Skeletal muscle satellite cell (primary cell): Measurements from ENCODE around the gene HMGCLL1. TPM values are rescaled to one million over a fixed set of nuclear protein-coding genes. Genes with fewer than 3 reads are reported as not detected.

Experiments used
- H3K27me3 ChIP-seq: 2 replicates; pipeline ENCODE4 v1.7.0; 2013; ENCODE audit warnings: low read length; ENCODE audit not compliant: control insufficient read depth, insufficient read depth
- H3K36me3 ChIP-seq: 2 replicates; pipeline ENCODE4 v1.7.0; 2013; ENCODE audit warnings: mild to moderate bottlenecking, control low read depth, low read length; ENCODE audit not compliant: insufficient read depth
- H3K4me1 ChIP-seq: 2 replicates; pipeline ENCODE4 v1.7.0; 2013; ENCODE audit warnings: low read length; ENCODE audit not compliant: control insufficient read depth, insufficient read depth
- H3K4me2 ChIP-seq: 2 replicates; pipeline ENCODE4 v1.7.0; 2013; ENCODE audit warnings: mild to moderate bottlenecking, low read length
- H3K4me3 ChIP-seq: 2 replicates; pipeline ENCODE4 v1.7.0; 2013; ENCODE audit warnings: low read length
- H3K9ac ChIP-seq: 2 replicates; pipeline ENCODE4 v1.7.0; 2013; ENCODE audit warnings: mild to moderate bottlenecking, low read depth, low read length, moderate library complexity
- H3K9me3 ChIP-seq: replicated peaks from 2 replicates; pipeline ENCODE4 v1.7.0; 2013; ENCODE audit warnings: mild to moderate bottlenecking, control low read depth, low read length
- total RNA-seq: library from RNA; depleted of rRNA; stranded (reverse); fragments of >200 nt; gene quantifications from 2 replicates; pipeline ENCODE4 v1.2.3, GENCODE V29; 2012; rRNA removed

The HMGCLL1 gene
- 0.25 and 0.44 TPM in 2 replicates for total RNA-seq

- Histone ChIP-seq H3K4me3 (peak within 1 kb of the TSS; percentile 68), H3K9me3 (no peaks in the 10 kb centered on the region), H3K9ac (no peak within 1 kb of the TSS), H3K27me3 (peaks cover 29% of the 10 kb centered on the region), H3K4me1 (no peaks in the 10 kb centered on the region), H3K4me2 (peak within 1 kb of the TSS; percentile 78), H3K36me3 (no peaks in the 10 kb centered on the region)
These were observed at the start of gene HMGCLL1 for GRCh38 chr6:55578537-55579363. Gene HMGCLL1, minus strand, starts transcription at chr6:55579192. Its CDS starts 137 bp downstream, at chr6:55579055.

DNA sequence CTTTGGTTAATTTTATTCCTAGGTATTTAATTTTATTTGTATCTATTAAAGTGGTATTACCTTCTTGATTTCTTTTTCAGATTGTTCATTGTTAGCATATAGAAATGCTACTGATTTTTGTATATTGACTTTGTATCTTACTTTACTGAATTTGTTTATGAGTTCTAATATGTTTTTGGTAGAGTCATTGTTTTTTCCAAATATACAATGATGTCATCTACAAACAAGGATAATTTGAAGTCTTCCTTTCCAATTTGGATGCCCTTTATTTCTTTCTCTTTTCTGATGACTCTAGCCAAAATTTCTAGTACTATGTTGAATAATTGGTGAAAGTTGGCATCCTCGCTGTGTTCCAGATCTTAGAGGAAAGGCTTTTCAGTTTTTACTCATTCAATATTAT is 43.0 kb upstream of the HMGCLL1 start:
- Histone ChIP-seq H3K27me3 (no peaks in the 10 kb centered on the region), H3K36me3 (no peaks in the 10 kb centered on the region), H3K9ac (no peak overlapping the region), H3K4me3 (no peak overlapping the region), H3K4me1 (no peaks in the 10 kb centered on the region), H3K4me2 (no peak overlapping the region), H3K9me3 (no peaks in the 10 kb centered on the region)

- H3K36me3 ChIP-seq: no peaks in the 10 kb centered on the region
- no peaks in the 10 kb centered on the region for H3K27me3 ChIP-seq
These were observed 42.3 kb upstream of the HMGCLL1 start for GRCh38 chr6:55621244-55621643.

DNA sequence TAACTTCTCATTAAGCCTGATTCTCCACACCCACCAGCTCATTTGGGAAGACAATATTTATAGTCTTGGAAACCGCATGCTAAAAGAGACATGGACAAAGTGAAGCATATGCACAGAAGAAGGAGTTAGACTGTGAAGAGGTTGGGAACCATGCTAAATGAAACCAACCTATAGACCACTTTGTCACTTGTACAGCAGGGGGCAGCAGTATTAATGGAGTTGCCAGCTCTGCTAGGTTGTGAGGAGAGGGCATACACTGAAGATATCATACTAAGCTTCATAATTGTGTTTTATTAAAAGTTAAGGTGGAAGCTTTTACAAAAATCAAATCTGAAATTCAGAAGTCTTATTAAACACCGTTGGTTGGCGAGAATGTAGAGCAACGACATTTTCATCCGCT is 38.3 kb upstream of the HMGCLL1 start:
- Histone ChIP-seq H3K9me3 (no peaks in the 10 kb centered on the region), H3K36me3 (no peaks in the 10 kb centered on the region), H3K4me3 (no peak overlapping the region), H3K9ac (no peak overlapping the region), H3K27me3 (peaks cover 2% of the 10 kb centered on the region), H3K4me2 (no peak overlapping the region), H3K4me1 (no peaks in the 10 kb centered on the region)

More at GRCh38 chr6:55621244-55621643, 42.3 kb upstream of the HMGCLL1 start:
- no peaks in the 10 kb centered on the region for H3K9me3 ChIP-seq
- no peak overlapping the region for H3K4me2 ChIP-seq
- no peaks in the 10 kb centered on the region for H3K4me1 ChIP-seq
- H3K4me3 ChIP-seq: no peak overlapping the region
- H3K9ac ChIP-seq: no peak overlapping the region

DNA sequence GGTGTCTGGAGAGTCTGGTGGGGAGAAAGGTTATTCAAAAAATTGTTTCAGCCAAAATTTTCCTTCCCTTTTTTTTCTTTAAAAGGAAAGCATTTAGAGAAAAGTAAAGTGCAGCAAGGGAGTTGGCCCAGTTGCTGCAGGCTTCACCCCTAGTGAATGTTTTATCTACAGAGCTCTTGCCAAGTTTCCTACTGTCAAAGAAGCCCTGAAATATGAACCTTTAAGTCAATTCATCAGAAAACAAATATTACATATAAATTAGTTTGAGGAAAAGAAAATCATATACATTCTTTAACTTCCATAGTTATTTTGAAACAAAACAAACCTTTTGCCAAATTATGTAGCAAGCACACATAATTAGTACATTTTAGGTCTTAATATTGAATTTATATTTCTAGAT is 25.0 kb upstream of the HMGCLL1 start:
- Histone ChIP-seq H3K4me2 (no peak overlapping the region), H3K4me3 (no peak overlapping the region), H3K9me3 (no peaks in the 10 kb centered on the region), H3K36me3 (no peaks in the 10 kb centered on the region), H3K9ac (no peak overlapping the region), H3K27me3 (peaks cover 3% of the 10 kb centered on the region), H3K4me1 (no peaks in the 10 kb centered on the region)

- H3K4me3 ChIP-seq: no peak overlapping the region
These were observed 22.1 kb upstream of the HMGCLL1 start for GRCh38 chr6:55601120-55601519.

GRCh38 chr6:55594442-55594841 is 15.4 kb upstream of the HMGCLL1 start:
- Histone ChIP-seq H3K4me2 (no peak overlapping the region), H3K9ac (no peak overlapping the region), H3K36me3 (no peaks in the 10 kb centered on the region), H3K9me3 (no peaks in the 10 kb centered on the region), H3K4me1 (no peaks in the 10 kb centered on the region), H3K27me3 (no peaks in the 10 kb centered on the region), H3K4me3 (no peak overlapping the region)

More at GRCh38 chr6:55601120-55601519, 22.1 kb upstream of the HMGCLL1 start:
- Histone ChIP-seq H3K4me2 (no peak overlapping the region), H3K4me1 (no peaks in the 10 kb centered on the region), H3K27me3 (no peaks in the 10 kb centered on the region), H3K9me3 (no peaks in the 10 kb centered on the region), H3K9ac (no peak overlapping the region), H3K36me3 (no peaks in the 10 kb centered on the region)

DNA sequence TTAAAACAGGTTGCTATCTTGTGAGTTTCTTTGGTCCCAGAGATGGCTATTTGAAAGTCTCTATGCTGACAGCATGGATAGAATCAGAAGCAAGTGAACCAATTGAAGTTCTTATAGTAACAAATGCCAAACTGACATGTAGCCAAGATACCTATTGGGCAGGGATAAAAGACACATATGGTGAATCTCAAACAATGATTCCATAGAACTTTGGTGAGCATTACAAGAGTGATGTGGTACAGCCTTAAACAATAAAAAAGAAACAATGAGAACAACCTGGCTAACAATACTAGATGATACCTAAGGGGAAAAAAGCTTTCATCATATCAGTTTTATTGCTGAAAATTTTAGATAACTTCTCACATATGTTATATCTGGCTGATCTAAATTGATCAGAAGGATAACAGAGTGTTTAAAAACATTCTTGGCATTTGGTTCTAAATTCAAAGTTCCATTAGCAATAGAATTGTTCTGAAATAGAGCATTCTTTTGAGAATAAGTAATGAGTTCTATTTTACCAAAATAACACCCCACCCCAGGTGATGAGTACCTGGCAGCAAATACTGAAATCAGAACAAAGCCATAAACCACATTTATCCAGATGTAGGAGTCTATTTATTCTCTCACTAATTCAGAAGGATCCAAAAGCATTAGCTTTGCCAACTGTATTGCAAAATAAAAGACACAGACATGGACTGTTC is 5.8 kb upstream of the HMGCLL1 start:
- H3K27me3 ChIP-seq: peaks cover 1% of the 10 kb centered on the region
- no peak overlapping the region for H3K9ac ChIP-seq
- no peaks in the 10 kb centered on the region for H3K9me3 ChIP-seq

DNA sequence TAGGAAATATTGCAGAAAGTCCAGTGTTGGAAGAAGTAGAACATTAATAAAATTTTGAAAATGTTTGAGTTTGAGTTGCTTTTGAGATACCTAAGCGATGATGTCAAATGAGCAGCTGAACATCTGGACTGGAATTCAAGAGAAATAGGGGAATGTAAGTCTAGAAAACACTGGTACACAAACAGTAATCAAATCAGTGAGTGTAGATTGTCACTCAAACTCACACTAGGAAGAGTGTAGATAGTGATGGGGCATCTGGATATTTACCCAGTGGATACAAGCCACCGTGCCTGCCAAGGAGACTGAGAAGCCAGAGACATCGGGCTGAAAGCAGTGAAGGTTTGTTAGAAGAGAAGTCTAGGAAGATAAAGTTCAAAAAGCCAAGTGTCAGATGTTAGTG is 2.2 kb downstream of the HMGCLL1 start:
- H3K27me3 ChIP-seq: peaks cover 29% of the 10 kb centered on the region
- no peak overlapping the region for H3K4me3 ChIP-seq
- H3K36me3 ChIP-seq: no peaks in the 10 kb centered on the region
- H3K9ac ChIP-seq: no peak overlapping the region
- H3K4me1 ChIP-seq: no peaks in the 10 kb centered on the region
- H3K9me3 ChIP-seq: no peaks in the 10 kb centered on the region
- no peak overlapping the region for H3K4me2 ChIP-seq

More for the DNA sequence above, 5.8 kb upstream of the HMGCLL1 start:
- Histone ChIP-seq H3K4me2 (no peak overlapping the region), H3K36me3 (no peaks in the 10 kb centered on the region), H3K4me3 (no peak overlapping the region), H3K4me1 (no peaks in the 10 kb centered on the region)

DNA sequence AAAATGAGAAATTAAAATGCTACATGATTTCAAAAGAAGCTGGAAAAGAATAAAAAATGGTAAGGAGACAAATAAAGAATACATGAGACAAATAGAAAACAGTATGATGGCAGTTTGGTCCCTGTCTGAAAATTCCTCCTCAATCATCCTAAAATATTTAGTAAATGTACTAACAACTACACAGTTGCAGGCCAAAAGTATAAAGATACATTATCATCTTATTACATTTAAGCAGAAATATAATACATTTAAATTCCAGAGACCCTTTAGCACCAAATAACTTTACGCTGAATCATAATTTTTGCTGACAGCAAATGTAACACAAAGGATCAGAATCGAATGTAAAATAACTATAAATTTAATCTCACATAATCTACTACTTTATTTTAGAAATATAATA is 4.4 kb downstream of the HMGCLL1 start:
- Histone ChIP-seq H3K27me3 (peaks cover 31% of the 10 kb centered on the region), H3K4me2 (no peak overlapping the region)

DNA sequence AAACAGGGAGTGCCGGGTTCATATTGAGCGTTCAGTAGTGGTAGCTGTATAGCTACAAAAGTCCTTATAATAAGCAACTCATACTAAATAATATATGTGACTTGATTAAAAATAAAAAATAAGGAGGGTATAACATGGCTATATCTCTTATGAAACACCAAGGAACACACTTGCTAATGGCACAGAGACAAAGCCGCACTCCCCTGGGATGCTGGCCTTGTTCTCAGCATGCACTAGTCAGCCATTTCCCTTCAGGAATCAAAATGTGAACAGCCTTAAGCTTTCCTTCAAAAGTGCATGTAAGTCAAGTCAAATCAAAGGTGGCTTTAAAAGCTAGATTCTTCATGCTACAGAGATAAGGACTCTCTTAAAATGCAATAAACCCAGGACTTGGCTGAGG is 9.4 kb downstream of the HMGCLL1 start:
- H3K4me1 ChIP-seq: no peaks in the 10 kb centered on the region
- H3K9me3 ChIP-seq: no peaks in the 10 kb centered on the region
- H3K27me3 ChIP-seq: peaks cover 19% of the 10 kb centered on the region
- no peaks in the 10 kb centered on the region for H3K36me3 ChIP-seq
- no peak overlapping the region for H3K9ac ChIP-seq
- H3K4me3 ChIP-seq: no peak overlapping the region
- H3K4me2 ChIP-seq: no peak overlapping the region

More for the DNA sequence above, 4.4 kb downstream of the HMGCLL1 start:
- no peak overlapping the region for H3K4me3 ChIP-seq
- H3K36me3 ChIP-seq: no peaks in the 10 kb centered on the region
- no peaks in the 10 kb centered on the region for H3K4me1 ChIP-seq
- no peak overlapping the region for H3K9ac ChIP-seq
- no peaks in the 10 kb centered on the region for H3K9me3 ChIP-seq
